Activated naive CD4-positive, alpha-beta T cell treated with anti-CD3 and anti-CD28 coated beads, Interleukin-2, amount 10 ng/mL, durations not matched to agents 7 days and 5 days (primary cell): ENCODE results near the gene TTLL10.

Experiments
- CTCF ChIA-PET: fragments of 350-600 bp; sonication (Branson Sonifier 250); formaldehyde crosslinking; loops from one replicate; lab custom pipeline; 2021; ENCODE audit warnings: antibody characterized with exemption; lab: Charles Lee
- DNase-seq: peaks from one replicate; pipeline ENCODE4 v3.0.0-alpha.2; 2020
- H3K27ac Mint-ChIP-seq: one replicate; pipeline ENCODE4 v1.8.0; 2021; ENCODE audit warnings: mild to moderate bottlenecking, moderate library complexity, mixed read lengths
- H3K27me3 Mint-ChIP-seq: one replicate; pipeline ENCODE4 v1.8.0; 2021; ENCODE audit warnings: mild to moderate bottlenecking, mixed read lengths
- H3K36me3 Mint-ChIP-seq: one replicate; pipeline ENCODE4 v1.8.0; 2021; ENCODE audit warnings: mixed read lengths
- H3K4me1 Mint-ChIP-seq: one replicate; pipeline ENCODE4 v1.8.0; 2021; ENCODE audit warnings: mixed read lengths
- H3K4me3 Mint-ChIP-seq: one replicate; pipeline ENCODE4 v1.8.0; 2021; ENCODE audit warnings: mild to moderate bottlenecking, moderate library complexity, mixed read lengths
- H3K9me3 Mint-ChIP-seq: one replicate; pipeline ENCODE4 v1.8.0; 2021; ENCODE audit warnings: mixed read lengths

TTLL10 gene

DNA sequence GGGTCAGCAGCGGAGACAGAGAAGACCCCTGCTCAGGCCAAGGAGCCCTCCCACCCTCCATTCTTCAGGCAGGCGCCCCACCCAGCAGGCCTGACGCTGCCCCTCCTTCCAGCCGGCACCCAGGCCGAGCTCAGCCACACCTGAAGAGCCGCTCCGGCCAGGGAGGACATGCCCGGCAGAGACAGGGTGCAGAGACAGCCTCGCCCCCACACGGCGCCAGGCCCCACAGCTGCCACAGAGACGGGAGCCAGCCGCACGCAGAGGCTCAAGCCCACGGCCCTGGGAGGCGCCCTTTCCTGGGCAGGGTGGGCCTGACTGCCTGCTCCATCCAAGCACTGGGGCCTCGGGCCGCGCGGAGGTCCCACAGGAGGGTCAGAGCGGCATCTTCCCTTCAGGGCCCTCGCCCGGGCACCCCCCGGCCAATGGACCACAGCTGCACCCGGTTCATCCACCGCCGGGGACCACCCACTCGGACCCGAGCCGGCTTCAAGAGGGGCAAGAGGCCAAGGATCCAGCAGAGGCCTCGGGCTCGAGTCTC, 5.2 kb downstream of the TTLL10 start:
- Mint-ChIP-seq H3K4me3 (no peak overlapping the region), H3K36me3 (no peaks in the 10 kb centered on the region), H3K9me3 (no peaks in the 10 kb centered on the region), H3K4me1 (peaks cover 13% of the 10 kb centered on the region), H3K27ac (no peak overlapping the region), H3K27me3 (peaks cover 56% of the 10 kb centered on the region)
- CTCF ChIA-PET: no interaction called here
- DNase-seq: peak; percentile 21

GRCh38 chr1:1179346-1179982, 5.8 kb downstream of the TTLL10 start:
- Mint-ChIP-seq H3K36me3 (no peaks in the 10 kb centered on the region), H3K4me1 (peaks cover 9% of the 10 kb centered on the region), H3K27me3 (peaks cover 56% of the 10 kb centered on the region), H3K4me3 (no peak overlapping the region), H3K27ac (no peak overlapping the region), H3K9me3 (no peaks in the 10 kb centered on the region)
- DNase-seq: peak; percentile 20
- CTCF ChIA-PET: no interaction called here

DNA sequence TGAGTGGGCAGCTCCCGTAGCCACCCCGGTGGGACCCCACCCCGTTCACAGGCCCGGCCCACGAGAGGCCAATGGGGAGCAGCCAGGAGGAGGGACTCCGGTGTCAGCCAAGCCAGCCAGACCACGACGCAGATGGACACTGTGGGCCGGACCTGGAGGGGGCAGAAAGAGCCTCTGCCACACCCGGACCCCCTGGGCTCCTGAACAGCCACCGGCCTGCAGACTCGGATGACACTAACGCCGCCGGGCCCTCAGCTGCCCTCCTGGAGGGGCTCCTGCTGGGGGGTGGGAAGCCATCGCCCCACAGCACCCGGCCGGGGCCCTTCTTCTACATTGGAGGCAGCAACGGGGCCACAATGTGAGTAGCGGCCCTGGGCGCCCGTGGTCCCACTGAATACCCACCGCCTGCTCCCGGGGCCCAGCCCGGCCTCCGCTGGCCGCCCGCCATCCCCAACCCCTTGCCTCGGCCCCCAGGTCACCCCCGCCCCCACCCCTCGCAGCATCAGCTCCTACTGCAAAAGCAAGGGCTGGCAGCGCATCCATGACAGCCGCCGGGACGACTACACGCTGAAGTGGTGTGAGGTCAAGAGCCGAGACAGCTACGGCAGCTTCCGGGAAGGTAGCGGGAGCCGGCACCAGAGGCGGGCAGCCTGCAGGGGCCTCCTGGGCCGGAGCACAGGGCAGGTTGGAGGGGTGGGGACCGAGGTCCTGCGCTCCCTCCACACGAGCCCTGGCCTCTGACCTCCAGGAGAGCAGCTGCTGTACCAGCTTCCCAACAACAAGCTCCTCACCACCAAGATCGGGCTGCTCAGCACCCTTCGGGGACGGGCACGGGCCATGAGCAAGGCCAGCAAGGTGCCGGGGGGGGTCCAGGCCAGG, 6.5 kb downstream of the TTLL10 start:
- peak; percentile 18 for DNase-seq
- H3K4me1 Mint-ChIP-seq: peaks cover 6% of the 10 kb centered on the region
- no peak overlapping the region for H3K4me3 Mint-ChIP-seq
- CTCF ChIA-PET: no interaction called here
- no peak overlapping the region for H3K27ac Mint-ChIP-seq
- H3K36me3 Mint-ChIP-seq: no peaks in the 10 kb centered on the region
- no peaks in the 10 kb centered on the region for H3K9me3 Mint-ChIP-seq
- peaks cover 53% of the 10 kb centered on the region for H3K27me3 Mint-ChIP-seq

DNA sequence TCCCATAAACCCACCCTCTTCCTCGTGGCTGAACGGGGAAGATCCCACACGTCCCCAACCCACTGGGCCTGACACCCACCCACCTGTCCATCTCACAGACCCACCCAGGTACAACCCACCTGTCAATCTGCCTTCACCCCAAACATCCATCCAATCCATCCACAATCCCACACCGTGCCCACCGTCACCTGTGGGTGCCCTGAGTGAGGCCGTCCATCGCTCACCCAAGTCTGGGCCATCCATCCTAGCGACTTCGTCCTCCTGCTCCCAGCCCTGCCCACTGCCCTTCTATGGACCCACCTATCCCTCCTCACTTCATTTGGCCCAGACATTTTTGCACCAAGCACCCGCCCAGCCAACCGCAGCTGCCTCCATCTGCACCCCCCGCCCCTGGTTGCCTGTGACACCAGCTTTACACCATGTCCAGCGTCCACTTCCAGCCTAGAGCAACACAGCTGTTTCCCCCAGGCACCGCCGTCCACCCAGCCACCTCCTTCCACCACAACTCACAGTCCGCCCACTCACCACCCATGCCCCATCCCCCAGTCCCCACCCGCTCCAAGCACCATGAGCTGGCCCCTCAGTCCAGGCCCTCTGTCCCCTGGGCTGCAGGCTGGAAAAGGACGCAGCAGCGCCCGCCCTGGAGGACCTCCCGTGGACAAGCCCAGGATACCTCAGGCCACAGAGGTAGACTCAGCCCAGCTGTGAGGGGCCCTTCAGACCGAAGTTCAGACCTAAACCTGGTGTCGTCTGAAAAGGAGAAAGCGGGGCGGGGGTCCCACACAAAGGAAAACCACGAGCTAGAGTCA, 7.7 kb downstream of the TTLL10 start:
- Mint-ChIP-seq H3K27me3 (peaks cover 51% of the 10 kb centered on the region), H3K4me3 (no peak overlapping the region), H3K36me3 (no peaks in the 10 kb centered on the region), H3K27ac (no peak overlapping the region), H3K9me3 (no peaks in the 10 kb centered on the region), H3K4me1 (peaks cover 2% of the 10 kb centered on the region)
- peak; percentile 17 for DNase-seq
- CTCF ChIA-PET: no interaction called here

DNA sequence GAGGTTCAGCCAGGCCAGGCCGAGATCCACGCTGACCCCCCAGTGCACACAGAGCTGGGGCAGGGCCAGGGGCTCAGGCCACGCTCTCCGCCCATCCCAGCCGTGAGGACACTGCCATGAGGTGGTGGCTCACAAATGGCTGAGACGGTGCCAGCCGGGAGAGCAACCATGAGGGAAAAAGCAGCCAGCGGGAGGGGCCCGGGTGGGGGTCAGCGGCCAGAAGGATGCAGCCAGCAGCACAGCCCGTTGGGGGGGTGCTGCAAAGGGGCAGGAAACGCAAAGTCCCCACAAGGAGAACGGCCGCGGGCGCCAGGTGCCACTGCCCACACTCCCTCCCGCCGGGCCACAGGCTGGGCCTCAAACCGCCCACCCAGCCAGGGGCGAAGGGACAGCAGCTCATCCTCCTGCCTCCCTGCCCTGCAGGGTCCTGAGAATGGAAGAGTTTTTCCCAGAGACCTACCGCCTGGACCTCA, 8.3 kb downstream of the TTLL10 start:
- Mint-ChIP-seq H3K4me3 (no peak overlapping the region), H3K27ac (no peak overlapping the region), H3K9me3 (no peaks in the 10 kb centered on the region), H3K27me3 (peaks cover 44% of the 10 kb centered on the region), H3K4me1 (peaks cover 2% of the 10 kb centered on the region), H3K36me3 (no peaks in the 10 kb centered on the region)
- CTCF ChIA-PET: no interaction called here
- DNase-seq: peak; percentile 17

DNA sequence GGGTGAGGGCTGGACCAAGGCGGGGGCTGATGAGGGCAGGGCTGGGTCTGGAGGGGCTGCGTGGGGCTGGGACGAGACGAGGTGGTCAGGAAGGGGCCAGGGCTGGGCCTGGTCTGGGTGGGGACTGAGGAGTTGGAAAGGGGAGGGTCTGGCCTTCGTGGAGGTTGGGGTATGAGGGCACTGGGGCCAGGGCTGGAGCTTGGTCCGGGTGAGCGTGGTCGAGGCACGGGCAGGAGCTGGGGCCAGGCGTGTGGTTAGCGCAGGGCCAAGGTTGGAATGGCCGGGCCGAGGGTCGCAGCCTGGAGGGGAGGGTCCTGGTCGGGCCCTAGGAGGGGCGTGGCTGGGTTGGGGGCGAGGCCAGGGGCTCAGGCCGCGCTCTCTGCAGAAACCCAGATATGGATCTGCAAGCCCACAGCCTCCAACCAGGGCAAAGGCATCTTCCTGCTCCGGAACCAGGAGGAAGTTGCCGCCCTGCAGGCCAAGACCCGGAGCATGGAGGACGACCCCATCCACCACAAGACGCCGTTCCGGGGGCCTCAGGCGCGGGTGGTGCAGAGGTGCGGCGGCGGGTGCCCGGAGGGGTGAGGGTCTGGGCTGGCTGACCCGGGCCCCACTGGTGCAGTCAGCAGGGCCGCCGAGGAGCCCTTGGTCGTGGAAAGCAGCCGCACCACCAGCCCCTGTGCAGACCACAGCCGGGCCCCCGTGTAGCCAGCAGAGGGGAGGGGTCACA, 9.0 kb downstream of the TTLL10 start:
- Mint-ChIP-seq H3K9me3 (no peaks in the 10 kb centered on the region), H3K27ac (no peak overlapping the region), H3K4me1 (peaks cover 2% of the 10 kb centered on the region), H3K27me3 (peaks cover 41% of the 10 kb centered on the region), H3K36me3 (no peaks in the 10 kb centered on the region), H3K4me3 (no peak overlapping the region)
- peak; percentile 23 for DNase-seq
- CTCF ChIA-PET: no interaction called here

GRCh38 chr1:1183221-1183747, 9.6 kb downstream of the TTLL10 start:
- Mint-ChIP-seq H3K4me1 (peaks cover 2% of the 10 kb centered on the region), H3K27me3 (peaks cover 43% of the 10 kb centered on the region), H3K4me3 (no peak overlapping the region), H3K27ac (no peak overlapping the region), H3K9me3 (no peaks in the 10 kb centered on the region), H3K36me3 (no peaks in the 10 kb centered on the region)
- peak; percentile 19 for DNase-seq
- CTCF ChIA-PET: no interaction called here

DNA sequence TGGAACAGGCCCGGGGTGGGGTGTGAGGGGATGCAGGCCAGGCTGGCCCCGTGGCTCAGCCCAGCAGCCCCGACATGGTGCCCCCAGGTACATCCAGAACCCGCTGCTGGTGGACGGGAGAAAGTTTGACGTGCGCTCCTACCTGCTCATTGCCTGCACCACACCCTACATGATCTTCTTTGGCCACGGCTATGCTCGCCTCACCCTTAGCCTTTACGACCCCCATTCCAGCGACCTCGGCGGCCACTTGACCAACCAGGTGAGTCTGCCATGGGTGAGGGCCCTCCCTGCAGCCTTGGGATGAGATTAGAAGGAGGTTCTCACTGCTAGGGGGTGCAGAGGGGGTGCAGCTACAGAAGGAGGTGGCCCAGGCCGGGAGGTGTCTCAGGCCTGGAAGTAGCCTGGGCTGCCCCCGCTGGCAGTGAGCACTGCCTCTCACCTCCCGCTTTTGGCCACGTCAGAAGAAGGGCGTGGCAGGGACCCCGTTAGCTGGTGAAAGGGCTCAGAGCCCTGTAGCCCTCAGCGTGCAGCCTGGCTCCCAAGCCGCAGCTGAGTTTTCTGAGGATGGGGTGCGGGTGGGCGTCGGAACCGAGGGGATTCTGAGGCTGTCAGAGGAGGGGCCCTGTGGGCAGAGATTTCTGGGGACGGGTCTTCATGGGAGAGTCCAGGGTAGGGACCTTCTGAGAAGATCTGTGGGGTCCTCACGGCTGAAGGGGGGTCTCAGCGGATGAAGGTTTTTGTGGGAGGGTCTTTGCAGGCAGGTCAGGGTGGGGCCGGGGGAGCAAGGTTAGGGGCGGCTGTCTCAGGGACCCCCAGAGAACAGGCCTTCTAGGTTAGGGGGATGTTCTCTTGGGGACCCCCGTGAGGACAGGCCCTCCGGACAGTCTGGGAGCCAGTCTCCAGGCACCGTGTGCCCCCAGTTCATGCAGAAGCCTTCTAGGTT, 10.4 kb downstream of the TTLL10 start:
- Mint-ChIP-seq H3K27me3 (peaks cover 47% of the 10 kb centered on the region), H3K9me3 (no peaks in the 10 kb centered on the region), H3K4me3 (no peak overlapping the region), H3K27ac (no peak overlapping the region), H3K4me1 (peaks cover 2% of the 10 kb centered on the region), H3K36me3 (no peaks in the 10 kb centered on the region)
- DNase-seq: peak; percentile 18
- CTCF ChIA-PET: no interaction called here

DNA sequence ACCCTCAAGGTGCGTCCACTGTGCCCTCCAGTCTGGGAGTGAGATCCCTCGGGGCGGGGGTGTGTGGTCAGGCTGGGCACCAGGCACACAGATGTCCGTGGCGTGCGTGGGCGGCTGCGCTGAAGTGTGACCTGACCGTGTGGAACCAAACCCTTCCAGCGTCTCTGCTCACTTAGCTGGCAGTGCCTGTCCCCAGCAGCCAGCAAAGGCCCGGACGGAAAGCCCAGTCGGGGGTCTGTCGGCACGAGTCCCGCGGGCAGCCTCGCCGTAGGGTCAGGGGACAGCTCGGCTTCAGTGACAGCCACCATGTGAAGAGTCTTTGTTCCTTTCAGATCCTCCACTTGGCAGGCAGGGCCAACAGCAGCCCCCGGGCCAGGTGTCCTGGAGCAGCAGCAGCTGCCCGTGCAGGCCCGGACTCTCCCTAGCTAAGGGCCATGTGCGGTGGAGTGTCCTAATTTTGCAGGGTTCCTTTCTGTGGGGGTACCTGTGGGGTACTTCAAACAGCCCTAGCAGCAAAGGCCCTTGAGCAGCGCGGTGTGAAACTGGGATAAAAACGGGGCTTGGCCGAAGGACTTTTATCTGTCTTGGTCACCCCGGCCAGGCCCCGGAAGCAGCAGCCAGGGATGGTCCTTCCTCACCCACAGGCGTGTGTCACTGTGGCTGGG, 11.6 kb downstream of the TTLL10 start:
- H3K9me3 Mint-ChIP-seq: no peaks in the 10 kb centered on the region
- peaks cover 2% of the 10 kb centered on the region for H3K4me1 Mint-ChIP-seq
- H3K27ac Mint-ChIP-seq: no peak overlapping the region
- DNase-seq: peak; percentile 7
- H3K4me3 Mint-ChIP-seq: no peak overlapping the region
- CTCF ChIA-PET: no interaction called here
- H3K36me3 Mint-ChIP-seq: no peaks in the 10 kb centered on the region
- peaks cover 51% of the 10 kb centered on the region for H3K27me3 Mint-ChIP-seq

DNA sequence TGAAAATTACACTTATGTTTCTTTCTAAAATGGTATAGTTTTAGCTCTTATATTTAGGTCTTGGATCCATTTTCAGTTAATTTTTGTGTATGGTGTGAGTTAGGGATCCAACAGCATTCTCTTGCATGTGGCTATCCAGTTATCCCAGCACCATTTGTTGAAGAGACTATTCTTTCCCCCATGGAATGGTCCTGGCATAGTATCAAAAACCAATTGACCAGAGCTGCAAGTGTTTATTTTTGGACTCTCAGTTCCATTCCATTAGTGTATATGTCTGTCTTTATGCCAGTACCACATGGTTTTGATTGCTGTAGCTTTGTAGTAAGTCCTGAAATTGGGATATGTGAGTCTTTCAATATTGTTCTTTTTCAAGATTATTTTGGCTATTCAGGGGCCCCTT, 14.3 kb downstream of the TTLL10 start:
- no peaks in the 10 kb centered on the region for H3K36me3 Mint-ChIP-seq
- no peak for DNase-seq
- peaks cover 2% of the 10 kb centered on the region for H3K4me1 Mint-ChIP-seq
- H3K27me3 Mint-ChIP-seq: peaks cover 42% of the 10 kb centered on the region
- CTCF ChIA-PET: interaction anchor here (0.6 to 1.6 kb wide), 2 partner anchors 43 to 65 kb away, joined by 4 to 5 read pairs; no protein-coding TSS in a partner anchor
- H3K27ac Mint-ChIP-seq: no peak overlapping the region
- H3K4me3 Mint-ChIP-seq: no peak overlapping the region
- H3K9me3 Mint-ChIP-seq: peaks cover 4% of the 10 kb centered on the region

GRCh38 chr1:1189111-1189510, 15.4 kb downstream of the TTLL10 start:
- no peaks in the 10 kb centered on the region for H3K36me3 Mint-ChIP-seq
- CTCF ChIA-PET: no interaction called here
- peaks cover 33% of the 10 kb centered on the region for H3K27me3 Mint-ChIP-seq
- H3K9me3 Mint-ChIP-seq: peaks cover 5% of the 10 kb centered on the region
- no peak overlapping the region for H3K4me3 Mint-ChIP-seq
- DNase-seq: no peak
- no peak overlapping the region for H3K27ac Mint-ChIP-seq
- no peaks in the 10 kb centered on the region for H3K4me1 Mint-ChIP-seq

DNA sequence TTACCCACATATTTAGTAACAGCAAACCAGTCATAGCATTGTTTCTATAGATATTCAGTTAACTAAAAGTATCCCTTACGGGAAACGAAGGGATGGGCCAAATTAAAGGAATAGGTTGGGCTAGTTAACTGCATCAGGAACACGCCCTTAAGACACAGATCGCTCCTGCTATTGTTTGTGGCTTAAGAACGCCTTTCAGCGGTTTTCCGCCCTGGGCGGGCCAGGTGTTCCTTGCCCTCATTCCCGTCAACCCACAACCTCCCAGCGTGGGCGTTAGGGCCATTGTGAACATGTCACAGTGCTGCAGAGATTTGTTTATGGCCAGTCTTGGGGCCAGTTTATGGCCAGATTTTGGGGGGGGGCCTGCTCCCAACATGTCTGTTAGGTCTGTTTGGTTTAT, 18.1 kb downstream of the TTLL10 start:
- H3K27me3 Mint-ChIP-seq: peaks cover 37% of the 10 kb centered on the region
- H3K4me1 Mint-ChIP-seq: no peaks in the 10 kb centered on the region
- H3K36me3 Mint-ChIP-seq: no peaks in the 10 kb centered on the region
- DNase-seq: no peak
- CTCF ChIA-PET: no interaction called here
- no peak overlapping the region for H3K27ac Mint-ChIP-seq
- peaks cover 16% of the 10 kb centered on the region for H3K9me3 Mint-ChIP-seq
- no peak overlapping the region for H3K4me3 Mint-ChIP-seq
